Ecto neural progenitor cell (in vitro differentiated cells): ENCODE results near the gene SEC31A.
"Not testable (repeated sequence)": the region's sequence is repeated elsewhere in the genome, so short reads cannot be mapped to it uniquely, and the experiment has no call there.

Experiments used
- DNase-seq: peaks from one replicate; pipeline ENCODE4 v3.0.0-alpha.2; 2018; ENCODE audit warnings: low spot score

Gene SEC31A, protein sequence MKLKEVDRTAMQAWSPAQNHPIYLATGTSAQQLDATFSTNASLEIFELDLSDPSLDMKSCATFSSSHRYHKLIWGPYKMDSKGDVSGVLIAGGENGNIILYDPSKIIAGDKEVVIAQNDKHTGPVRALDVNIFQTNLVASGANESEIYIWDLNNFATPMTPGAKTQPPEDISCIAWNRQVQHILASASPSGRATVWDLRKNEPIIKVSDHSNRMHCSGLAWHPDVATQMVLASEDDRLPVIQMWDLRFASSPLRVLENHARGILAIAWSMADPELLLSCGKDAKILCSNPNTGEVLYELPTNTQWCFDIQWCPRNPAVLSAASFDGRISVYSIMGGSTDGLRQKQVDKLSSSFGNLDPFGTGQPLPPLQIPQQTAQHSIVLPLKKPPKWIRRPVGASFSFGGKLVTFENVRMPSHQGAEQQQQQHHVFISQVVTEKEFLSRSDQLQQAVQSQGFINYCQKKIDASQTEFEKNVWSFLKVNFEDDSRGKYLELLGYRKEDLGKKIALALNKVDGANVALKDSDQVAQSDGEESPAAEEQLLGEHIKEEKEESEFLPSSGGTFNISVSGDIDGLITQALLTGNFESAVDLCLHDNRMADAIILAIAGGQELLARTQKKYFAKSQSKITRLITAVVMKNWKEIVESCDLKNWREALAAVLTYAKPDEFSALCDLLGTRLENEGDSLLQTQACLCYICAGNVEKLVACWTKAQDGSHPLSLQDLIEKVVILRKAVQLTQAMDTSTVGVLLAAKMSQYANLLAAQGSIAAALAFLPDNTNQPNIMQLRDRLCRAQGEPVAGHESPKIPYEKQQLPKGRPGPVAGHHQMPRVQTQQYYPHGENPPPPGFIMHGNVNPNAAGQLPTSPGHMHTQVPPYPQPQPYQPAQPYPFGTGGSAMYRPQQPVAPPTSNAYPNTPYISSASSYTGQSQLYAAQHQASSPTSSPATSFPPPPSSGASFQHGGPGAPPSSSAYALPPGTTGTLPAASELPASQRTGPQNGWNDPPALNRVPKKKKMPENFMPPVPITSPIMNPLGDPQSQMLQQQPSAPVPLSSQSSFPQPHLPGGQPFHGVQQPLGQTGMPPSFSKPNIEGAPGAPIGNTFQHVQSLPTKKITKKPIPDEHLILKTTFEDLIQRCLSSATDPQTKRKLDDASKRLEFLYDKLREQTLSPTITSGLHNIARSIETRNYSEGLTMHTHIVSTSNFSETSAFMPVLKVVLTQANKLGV

DNA sequence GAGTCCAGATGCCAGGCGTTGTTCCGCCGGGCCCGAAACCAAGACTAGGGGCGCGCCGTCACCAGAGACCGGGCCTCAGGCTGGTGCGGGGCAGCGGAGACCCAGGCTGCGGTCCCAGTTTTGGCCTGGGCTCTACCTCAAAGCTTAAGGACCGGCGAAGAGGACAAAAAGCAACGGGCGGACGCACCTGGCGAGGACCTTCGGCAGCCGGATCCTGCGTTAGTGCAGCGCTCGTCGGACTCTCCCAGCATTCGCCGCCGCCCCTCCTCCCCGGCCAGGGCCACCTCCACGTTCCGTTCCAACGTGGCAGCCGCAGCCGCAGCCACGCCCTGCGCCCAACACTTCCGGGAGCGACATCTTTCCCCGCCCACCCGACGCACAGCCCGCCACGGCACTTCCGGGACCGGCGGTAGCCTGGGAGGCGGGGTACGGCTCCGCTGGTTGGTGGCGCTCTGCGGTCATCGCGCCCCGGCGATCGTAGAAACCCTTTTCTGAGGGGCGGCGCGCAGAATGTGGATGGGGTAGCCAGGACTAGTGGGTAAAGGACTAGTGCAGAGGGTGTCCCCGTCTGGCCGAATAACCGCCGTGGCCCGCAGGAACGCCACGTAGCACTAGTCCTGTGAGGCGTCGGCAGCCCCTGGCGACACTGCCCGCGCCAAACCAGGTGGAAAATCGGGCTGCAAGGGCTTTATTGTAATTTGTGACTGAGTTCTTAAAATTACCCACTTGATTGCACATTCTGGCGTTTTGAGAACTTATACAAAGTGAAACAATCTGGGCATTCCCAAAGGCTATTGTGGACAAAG is at the start of gene SEC31A:
SEC31A (minus strand) TSS at position 253 of the 806 bp plus-strand sequence. CDS start 9,217 bp downstream, outside the sequence.
- peak; percentile 97 for DNase-seq

DNA sequence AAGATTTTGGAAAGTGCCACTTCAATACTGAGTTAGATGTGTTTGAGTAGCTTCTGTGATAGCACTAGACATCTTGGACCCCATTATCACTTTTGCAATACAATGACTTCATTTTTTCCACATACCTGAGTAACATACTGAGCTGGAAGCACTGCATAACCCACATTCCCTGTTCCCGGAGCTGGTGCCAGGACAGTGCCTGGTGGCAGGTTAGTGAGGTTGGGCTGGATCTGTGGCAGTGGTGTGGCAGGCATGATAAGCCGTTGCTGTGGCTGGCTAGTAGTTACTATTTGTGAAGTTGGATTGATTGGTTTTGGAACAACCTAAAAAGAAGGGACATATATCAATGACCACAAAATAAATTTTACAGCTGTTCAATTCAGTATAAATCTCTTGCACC is 48.5 kb upstream of the SEC31A start:
- no peak for DNase-seq

DNA sequence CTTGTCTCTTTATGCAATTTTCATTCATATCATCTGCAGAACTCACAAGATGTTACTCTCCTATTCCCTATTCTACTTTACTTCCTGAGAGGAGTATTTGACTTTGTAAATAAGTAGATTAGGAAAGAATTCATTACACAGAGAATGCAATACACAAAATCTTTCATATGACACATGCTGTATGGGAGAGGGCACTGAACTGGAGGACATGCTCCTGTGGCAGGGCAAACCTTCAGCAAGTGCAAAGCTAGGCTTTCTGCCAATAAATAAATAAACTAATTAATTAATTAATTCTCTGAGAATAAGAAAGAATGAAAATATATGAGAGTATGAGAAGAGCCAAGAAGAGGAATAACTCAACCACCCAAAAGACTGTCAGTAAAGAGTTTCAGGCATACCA is 43.5 kb upstream of the SEC31A start:
- DNase-seq = no peak

DNA sequence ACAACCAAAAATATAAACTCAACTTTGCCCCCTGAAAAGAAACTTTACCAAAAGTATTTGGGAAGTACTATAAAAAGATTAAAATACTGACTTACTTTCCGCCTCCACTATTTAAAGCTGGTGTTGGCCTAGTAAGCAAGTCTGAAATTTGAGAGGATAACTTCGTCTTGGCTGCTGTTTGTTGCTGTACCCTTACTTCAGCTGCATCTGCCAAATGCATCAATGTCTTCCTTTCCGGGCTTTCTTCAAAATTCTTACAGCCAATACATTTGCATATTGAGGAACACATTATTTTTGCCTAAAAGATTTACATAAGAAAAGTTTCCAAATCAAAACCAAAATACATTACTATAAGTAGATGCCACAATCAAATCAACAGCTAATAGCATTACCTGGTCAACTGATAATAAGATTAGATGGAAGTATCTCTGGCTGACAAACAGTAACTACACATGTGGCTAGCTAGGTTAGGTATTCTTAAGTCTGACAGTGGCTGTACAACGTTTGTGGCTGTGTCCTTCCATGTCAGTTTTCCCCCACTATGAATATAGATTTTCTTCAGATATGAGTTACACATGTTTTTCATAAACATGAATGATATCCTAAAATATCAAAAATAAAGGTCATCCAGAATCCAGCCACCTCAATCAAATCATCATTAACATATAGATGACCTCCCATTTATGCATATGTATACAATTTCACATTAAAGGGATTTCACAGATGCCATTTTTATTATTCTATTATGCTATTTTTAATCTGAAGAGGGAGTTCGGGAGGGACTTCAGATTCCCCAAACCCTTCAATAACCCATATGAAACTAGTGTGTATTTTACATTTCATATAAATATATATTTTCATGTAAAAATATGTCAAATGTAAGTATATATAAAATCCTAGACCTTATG is 40.1 kb upstream of the SEC31A start:
- DNase-seq = no peak

DNA sequence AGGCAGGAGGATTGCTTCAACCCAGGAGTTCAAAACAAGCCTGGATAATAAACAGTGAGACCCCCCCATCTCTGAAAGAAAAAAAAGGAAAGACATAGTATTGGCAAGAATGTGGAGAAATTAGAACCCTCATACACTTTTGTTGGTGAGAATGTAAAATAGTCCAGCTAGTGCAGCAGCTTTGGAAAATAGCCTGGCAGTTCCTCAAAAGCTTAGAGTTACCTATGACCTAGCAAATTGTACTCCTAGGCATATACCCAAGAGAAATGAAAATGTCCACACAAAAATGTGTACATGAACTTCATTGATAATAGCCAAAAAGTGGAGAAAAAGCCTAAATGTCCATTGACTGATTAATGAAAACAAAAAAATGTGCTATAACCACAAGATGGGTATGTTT is 30.8 kb upstream of the SEC31A start:
- DNase-seq = no peak

DNA sequence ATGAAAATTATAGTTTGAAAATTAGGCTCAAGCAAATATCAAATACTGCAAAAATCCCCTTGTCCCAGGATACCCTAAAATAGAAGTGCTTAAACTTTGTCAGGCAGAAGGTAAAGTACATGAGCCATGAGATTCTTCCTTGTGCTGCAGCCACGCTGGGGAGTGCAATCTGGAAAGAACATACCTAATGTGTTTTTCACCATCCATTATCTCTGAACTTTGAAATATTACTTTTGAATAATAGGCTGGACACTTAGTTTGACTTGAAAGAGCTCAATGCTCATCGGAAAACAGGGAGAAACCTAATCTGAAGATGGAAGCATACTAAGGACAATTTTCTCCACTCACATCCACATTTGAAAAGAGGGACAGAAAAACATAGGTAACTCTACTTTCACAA is 28.4 kb upstream of the SEC31A start:
- no peak for DNase-seq

DNA sequence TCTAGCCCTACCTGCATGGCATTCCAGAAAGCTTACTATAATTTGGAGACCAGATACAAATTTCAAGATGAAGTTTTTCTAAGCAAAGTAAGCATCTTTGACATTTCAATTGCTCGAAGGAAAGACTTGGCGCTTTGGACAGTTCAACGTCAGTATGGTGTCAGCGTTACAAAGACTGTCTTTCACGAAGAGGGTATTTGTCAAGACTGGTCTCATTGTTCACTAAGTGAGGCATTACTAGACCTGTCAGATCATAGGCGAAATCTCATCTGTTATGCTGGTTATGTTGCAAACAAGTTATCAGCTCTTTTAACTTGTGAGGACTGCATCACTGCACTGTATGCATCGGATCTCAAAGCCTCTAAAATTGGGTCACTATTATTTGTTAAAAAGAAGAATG is 27.1 kb upstream of the SEC31A start:
- DNase-seq = no peak

DNA sequence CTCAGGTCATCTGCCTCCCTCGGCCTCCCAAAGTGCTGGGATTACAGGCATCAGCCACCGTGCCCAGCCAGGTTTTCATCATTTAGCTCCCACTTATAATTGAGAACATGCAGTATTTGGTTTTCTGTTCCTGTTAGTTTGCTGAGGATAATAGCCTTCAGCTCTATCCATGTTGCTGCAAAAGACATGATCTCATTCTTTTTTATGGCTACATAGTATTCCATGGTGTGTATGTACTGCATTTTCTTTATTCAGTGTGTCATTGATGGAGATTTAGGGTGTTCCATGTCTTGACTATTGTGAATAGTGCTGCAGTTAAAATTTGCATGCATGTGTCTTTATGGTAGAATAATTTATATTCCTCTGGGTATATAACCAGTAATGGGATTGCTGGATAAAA is 23.0 kb upstream of the SEC31A start:
- not testable (repeated sequence) for DNase-seq

DNA sequence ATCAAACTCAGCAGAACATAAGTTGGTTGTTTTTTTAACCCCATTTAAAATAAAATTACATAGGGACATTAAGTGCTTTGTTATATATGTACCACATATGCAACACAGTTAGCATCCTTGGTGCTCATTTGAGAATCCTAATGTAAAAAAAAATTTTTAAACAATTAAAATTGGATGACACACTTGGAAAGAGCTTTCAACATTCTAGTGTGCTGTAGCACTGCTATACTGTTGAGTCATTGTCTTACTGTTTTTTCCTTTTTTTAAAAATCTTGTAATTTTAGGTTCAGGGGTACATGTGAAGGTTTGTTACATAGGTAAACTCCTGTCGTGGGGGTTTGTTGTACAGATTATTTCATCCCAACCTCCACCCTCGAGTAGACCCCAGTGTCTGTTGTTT is 22.4 kb upstream of the SEC31A start:
- DNase-seq = no peak

DNA sequence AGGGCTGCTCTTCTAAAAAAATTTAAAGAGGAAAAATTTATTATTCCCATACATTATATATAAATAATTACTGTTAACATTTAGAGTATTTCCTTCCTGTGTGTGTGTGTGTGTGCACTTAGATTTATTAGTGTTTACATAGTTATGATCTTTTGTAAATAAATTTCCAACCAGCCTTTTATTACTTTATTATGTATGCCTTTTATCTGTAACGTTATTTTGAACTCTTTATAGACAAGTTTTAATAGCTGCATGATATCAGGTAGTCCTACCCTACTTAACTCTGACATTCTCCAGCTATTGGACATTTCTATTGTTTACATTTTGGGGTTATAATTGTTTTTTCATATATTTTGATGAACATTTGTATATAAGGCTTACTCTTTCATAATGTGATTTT is 18.4 kb upstream of the SEC31A start:
- no peak for DNase-seq

DNA sequence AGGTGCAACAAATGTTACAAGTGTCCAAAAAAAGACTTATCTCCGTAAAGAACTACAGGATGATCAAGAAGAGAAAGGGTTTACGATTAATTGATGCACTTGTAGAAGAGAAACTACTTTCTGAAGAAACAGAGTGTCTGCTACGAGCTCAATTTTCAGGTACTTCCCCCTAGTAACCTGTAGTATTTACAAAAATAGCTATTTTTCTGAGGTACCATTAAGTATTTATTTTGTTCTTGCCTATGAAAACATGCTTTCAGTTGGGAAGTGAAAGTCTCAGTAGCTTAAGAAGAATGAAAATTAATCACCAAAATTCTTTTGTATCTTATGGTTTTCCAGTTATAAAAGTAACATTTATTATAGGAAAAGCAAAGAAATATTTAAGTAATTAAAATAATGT is 15.5 kb upstream of the SEC31A start:
- no peak for DNase-seq

DNA sequence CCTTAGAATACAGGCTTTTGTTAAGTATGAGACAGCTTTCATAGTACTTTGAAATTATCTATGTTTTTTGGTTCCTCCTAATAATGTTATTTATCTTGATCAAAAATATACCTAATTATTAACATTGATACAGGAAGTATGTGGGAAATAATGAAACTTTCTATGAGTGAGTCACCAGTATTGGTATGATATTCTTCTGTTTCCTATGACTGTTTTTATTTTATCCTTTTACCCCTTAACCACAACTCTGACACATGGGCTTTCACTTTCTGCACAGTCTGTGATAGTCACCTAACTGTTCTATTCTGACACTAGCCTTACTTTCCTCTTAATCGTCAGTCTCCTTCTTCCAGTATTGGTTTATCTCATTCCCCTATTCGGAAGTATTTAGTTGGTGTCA is 14.3 kb upstream of the SEC31A start:
- DNase-seq = no peak

DNA sequence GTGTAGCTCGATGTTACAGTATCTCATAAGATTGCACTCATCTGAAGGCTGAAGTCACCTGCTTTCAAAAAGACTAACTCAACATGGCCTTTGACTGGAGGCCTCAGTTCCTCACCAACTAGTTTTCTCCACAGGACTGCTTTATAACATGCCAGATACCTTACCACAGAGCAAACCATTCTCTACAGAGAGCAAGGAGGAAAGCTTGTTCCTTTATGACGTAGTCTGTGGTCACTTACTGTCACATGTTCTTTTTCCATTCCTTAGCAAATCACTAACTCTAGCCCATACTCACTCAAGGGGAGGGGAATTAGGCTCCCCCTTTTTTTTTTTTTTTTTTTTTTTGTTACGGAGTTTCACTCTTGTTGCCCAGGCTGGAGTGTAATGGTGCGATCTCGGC is 12.8 kb upstream of the SEC31A start:
- DNase-seq = no peak

DNA sequence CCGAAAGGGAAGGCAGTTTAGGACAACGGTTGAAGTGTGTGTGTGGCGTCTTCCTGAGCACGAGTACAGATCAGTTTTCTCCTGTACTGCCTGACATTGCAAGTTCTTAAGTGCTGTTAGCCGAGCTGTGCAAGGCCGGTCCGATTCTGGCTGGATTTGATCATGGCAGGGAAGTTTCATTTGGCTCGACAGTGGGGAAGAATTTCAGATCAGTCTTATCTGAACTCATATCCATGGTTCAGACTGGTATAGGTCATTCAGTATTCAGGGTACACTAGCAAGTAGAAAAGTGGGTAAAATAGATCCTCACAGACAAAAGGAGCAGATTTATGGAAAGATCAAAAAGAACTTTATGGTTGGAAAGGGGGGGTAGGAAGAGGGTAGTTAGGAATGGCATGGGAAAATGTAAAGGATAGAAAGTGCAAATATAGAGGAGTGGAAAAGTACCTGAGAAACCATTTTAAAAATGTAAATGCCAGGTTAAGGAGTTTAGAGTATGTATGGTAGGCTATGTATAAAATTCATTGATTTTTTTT is 10.3 kb upstream of the SEC31A start:
- DNase-seq = no peak

DNA sequence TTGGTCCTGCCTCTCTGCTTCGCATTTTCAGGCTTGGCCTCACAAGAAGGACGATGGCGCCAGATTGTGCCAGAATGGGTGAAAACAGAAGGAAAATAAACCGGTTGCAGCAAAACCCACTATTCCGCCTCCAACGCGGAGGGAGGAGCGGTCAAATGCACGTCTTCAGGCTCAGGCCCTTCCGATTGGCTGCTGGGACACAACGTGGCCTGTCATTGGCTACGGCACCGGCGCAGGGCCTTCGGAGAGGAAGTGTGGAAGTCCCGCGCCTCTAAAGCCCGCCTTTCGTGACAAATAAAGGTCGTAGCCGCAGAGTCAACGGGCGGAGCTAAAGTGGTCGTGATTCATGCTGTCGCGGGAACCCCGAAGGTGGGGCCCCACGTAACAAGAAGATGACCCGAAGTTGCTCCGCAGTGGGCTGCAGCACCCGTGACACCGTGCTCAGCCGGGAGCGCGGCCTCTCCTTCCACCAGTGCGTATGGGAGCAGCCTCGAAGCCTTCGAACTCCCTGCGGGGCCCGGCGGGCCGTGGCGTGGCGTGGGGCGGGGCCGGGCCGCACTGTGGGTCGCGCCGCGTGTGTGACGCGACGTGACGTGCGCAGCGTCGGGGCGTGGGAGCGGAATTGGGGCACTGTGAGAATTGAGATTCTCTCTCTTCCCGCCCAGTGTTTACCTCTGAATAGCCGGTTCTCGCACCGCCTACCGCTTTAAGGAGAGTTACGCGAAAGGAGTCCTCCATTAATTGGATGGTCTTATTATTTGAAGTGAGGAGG is 9.6 kb upstream of the SEC31A start, which contains the start of gene THAP9:
THAP9 (plus strand) TSS at position 325 of the 772 bp plus-strand sequence; CDS start at position 393, 68 bp downstream.
- DNase-seq = peak; percentile 98

DNA sequence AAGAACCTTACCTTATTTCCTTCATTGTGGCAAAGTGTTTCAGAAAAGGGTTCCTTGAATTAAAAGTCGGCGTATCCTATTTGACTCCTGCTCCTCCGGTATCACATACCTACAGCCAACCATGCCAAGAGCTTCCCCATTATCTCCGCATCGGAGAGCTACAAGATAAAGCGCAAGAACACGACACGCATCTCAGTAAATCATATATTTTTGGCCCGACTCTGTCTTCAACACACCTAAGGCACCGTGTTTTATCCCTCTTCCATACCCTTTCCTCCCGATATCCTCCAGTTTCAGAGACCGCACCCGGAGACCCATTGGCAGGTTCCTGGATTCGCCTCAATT is 9.1 kb upstream of the SEC31A start:
- no peak for DNase-seq

DNA sequence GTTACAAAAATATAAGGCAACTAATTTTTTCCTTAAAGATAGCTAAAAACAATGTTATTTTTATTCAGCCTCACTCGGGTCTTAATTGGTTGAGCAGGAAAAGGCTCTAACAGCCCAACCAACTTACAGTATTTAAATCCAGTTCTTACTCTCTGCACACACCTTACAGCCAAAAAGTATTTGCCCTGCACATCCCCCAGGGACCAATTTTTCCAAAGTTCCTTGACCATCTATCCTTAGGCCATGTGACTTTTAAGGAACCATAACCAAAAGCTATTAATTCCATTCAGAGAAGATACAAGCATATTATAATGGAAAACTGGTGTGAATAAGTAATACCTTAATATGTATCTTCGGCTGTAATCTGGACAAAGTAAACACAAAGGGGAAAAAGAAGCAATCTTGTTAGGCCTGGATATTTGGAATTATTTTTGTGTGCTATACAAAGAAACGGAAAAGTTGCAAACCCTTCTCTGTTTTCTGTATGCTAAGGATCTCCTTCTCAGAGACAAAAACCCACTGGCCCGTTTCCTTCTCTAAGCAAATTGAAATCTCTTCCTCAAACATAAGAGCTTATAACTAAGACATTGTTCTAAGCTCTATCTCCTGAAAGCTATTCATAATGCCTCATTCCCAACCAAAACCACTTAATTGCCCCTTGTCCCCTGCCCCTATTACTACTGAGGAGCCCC is 8.6 kb upstream of the SEC31A start:
- DNase-seq = no peak

DNA sequence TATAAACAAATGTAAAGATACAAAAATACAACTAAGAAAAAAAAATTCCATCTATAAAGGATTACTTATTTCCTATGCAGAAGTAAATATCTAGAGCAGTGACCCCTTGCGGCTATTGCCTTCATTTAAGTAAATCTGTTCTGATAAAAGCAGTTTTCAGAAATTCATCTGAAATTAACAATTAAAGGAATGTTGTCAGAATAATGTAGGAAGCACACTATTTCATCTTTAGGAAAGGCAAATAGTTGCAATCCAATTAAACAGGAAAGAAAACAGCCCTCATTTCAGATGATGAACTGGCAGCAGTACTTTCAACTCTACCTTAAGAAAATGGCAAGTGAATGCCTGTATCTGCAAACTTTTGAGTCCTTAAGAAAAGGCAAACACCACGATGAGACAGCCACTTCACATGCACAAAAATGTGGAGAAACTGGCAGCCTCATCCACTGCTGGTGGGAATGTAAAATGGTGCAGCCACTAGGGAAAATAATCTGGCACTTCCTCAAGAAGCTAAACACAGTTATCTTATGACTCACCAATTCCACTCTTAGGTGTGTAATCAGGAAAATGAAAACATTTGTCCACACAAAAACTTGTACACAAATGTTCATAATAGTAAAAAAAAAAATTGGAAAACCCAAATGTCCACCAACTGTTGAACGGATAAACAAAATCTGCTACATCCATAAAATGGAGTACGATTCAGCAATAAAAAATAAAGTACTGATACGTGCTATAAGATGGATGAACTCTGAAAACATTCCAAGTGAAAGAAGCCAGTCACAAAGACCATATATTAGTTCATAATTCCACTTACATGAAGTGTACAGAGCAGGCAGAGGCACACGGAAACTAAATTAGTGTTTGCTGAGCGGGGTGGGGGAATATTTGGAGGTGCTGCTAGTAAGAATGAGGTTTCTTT is 7.6 kb upstream of the SEC31A start:
- no peak for DNase-seq
